ENCODE measurements around the gene MYMX. TPM values are rescaled to one million over a fixed set of nuclear protein-coding genes. Genes with fewer than 3 reads are reported as not detected.

The MYMX gene
- total and polyA plus RNA-seq, 2 of the 4 experiments (the other 2 are of a cell fraction): not detected

DNA sequence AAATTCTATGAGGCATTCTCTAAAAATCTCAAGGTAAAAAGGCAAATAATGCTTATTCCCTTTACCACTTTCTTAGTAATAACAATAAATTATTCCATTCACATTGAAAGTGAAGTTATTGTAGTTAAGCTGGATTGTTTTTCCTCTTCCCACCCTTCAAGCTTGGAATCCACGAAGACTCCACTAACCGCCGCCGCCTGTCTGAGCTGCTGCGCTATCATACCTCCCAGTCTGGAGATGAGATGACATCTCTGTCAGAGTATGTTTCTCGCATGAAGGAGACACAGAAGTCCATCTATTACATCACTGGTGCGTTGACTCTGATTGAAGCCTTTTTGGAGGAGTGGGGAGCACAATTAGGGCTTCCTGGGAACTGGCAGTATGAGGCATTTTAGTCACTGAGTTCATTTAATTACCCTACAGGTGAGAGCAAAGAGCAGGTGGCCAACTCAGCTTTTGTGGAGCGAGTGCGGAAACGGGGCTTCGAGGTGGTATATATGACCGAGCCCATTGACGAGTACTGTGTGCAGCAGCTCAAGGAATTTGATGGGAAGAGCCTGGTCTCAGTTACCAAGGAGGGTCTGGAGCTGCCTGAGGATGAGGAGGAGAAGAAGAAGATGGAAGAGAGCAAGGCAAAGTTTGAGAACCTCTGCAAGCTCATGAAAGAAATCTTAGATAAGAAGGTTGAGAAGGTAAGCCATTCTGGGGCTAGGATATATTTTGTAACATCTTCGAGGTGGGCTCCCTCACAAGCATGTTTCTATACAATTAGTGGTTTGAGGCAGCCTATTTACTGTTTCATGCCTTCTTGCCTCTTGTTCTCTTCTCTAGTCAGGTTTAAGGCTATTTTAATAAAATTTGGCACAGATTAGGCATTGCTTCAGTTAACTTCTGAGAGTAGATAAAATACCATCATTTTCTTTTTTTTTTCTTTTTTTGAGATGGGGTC, 35.1 kb downstream of the MYMX start:
- H2BK5ac ChIP-seq (ENCODE audit: low read depth, low read length, poor library complexity, severe bottlenecking): no peak overlapping the region
- H3K36me3 ChIP-seq (ENCODE audit: control insufficient read depth, insufficient read depth, low read length): peaks cover 58% of the 10 kb centered on the region
- H3K4ac ChIP-seq (ENCODE audit: low read depth, low read length): no peak overlapping the region
- no peak for TF ChIP-seq MXI1 (IDR thresholded peaks at IDR 0.05; ENCODE audit: borderline replicate concordance, low read depth, low read length)
- no peak for TF ChIP-seq MAZ (IDR thresholded peaks at IDR 0.05; ENCODE audit: borderline replicate concordance, low read depth, low read length)
- no peak for TF ChIP-seq ELK1 (IDR thresholded peaks at IDR 0.05; ENCODE audit: borderline replicate concordance, low read depth, low read length)
- no peak for TF ChIP-seq MAFK (IDR thresholded peaks at IDR 0.05; ENCODE audit: low read depth, low read length)
- no peak for TF ChIP-seq BHLHE40 (IDR thresholded peaks at IDR 0.05; ENCODE audit: low read depth, low read length)
- TF ChIP-seq USF2 (IDR thresholded peaks at IDR 0.05; ENCODE audit: low read depth, low read length): no peak
- no peak for TF ChIP-seq CHD1 (IDR thresholded peaks at IDR 0.05; ENCODE audit: low read depth, low read length)
- no peak for TF ChIP-seq RCOR1 (IDR thresholded peaks at IDR 0.05; ENCODE audit: insufficient replicate concordance, low read length)
- DNase-seq: no peak
- H3K9me3 ChIP-seq (ENCODE audit: control insufficient read depth, insufficient read depth, low read length): no peaks in the 10 kb centered on the region
- no peak overlapping the region for H3K27ac ChIP-seq (ENCODE audit: insufficient read depth, low read length)
- H3K4me2 ChIP-seq (ENCODE audit: low read depth, low read length): no peak overlapping the region
- WGBS, 2 experiments (ENCODE audit: extremely low coverage in 2 of 2, insufficient read length in 1 of 2): 83% methylated on average over 2 of the region's 14 CpGs; no CpG with 5 or more reads in 1 of the 2 experiments
- in situ Hi-C loops (cut with MboI; ENCODE audit: low sequenced_read_pairs) (no loop called here), intact Hi-C loops (cut with micrococcal nuclease) (no loop called here), dilution Hi-C loops (cut with HindIII; ENCODE audit: low sequenced_read_pairs, unreplicated experiment) (no loop called here)
- H3K56ac ChIP-seq (ENCODE audit: extremely low read depth, insufficient read depth, low read length): no peak overlapping the region
- peaks cover 23 to 83% of the 10 kb centered on the region in 2 experiments for H3K79me1 ChIP-seq (ENCODE audit: low read depth in 1 of 2, low read length in 2 of 2)
- H2BK15ac ChIP-seq (ENCODE audit: low read depth, low read length): no peak overlapping the region
- no peak overlapping the region for H3K4me3 ChIP-seq (ENCODE audit: insufficient read depth, low read depth, low read length)
- no TSS peak for BruUV-seq (replicated peaks)
- no peaks in the 10 kb centered on the region for H3K27me3 ChIP-seq (ENCODE audit: control insufficient read depth, insufficient read depth, low read length)
- H4K20me1 ChIP-seq (ENCODE audit: insufficient read depth, low read length): peaks cover 98% of the 10 kb centered on the region
- no peak overlapping the region for H2BK20ac ChIP-seq (ENCODE audit: low read depth, low read length)
- no peak overlapping the region for H4K91ac ChIP-seq (ENCODE audit: insufficient read depth, low read depth, low read length)
- H2AK9ac ChIP-seq (replicated peaks; ENCODE audit: low read depth, low read length, poor library complexity): no peak overlapping the region
- H3K9me1 ChIP-seq (ENCODE audit: insufficient read depth, low read length): peaks cover 10% of the 10 kb centered on the region
- POLR2A ChIA-PET (ENCODE audit: unreplicated experiment): interaction anchor here (0.5 kb wide), 1 partner anchor 81 kb away, joined by 4 read pairs; no protein-coding TSS in a partner anchor
- H2BK120ac ChIP-seq (ENCODE audit: low read depth, low read length): no peak overlapping the region
- H2AFZ ChIP-seq (replicated peaks; ENCODE audit: low read length, poor library complexity): no peak overlapping the region
- no peak overlapping the region for H3K18ac ChIP-seq (ENCODE audit: low read depth, low read length)
- no peak overlapping the region for H3K14ac ChIP-seq (replicated peaks; ENCODE audit: low read depth, low read length)
- H2AK5ac ChIP-seq (ENCODE audit: low read depth, low read length): no peak overlapping the region
- H3K23ac ChIP-seq (ENCODE audit: low read depth, low read length): no peak overlapping the region
- ATAC-seq (ENCODE audit: low read depth): no peak
- no peak overlapping the region for H4K8ac ChIP-seq (ENCODE audit: low read depth in 2 of 2, low read length in 2 of 2)
- H3K9ac ChIP-seq (ENCODE audit: low read depth, low read length): no peak overlapping the region
- CTCF ChIA-PET: interaction anchor here (1.1 kb wide), 1 partner anchor 17 kb away, joined by 3 read pairs; no protein-coding TSS in a partner anchor
- no peak overlapping the region for H4K5ac ChIP-seq (ENCODE audit: low read depth, low read length)
- H3K4me1 ChIP-seq (ENCODE audit: control insufficient read depth, insufficient read depth, low read length): peaks cover 6% of the 10 kb centered on the region

All from IMR-90 (cell line).